K562 (cell line): Measurements from ENCODE around the gene SDHAF4. TPM values are rescaled to one million over a fixed set of nuclear protein-coding genes. Genes with fewer than 3 reads are reported as not detected.

ENCODE experiments used
- ATAC-seq: fragments of 200-7000 bp; cut with Tn5 transposase; 3 replicates; pipeline ENCODE4 v1.9.1; 2020; ENCODE audit warnings: moderate library complexity
- BruUV-seq: library from RNA; stranded (reverse); fragments of 400-500 nt; replicated peaks from 2 replicates; lab custom pipeline; 2021; lab: Mats Ljungman, UMichigan
- CTCF ChIA-PET: fragments of 300-600 bp; formaldehyde crosslinking; extraction: SDS; loops from one replicate; lab custom pipeline; 2021; ENCODE audit warnings: low intra/inter-chr PET ratio; lab: Yijun Ruan, JAX
- POLR2A ChIA-PET: fragments of 300-600, 350-650 bp; sonication (Branson Sonifier 250); formaldehyde crosslinking; extraction: SDS; loops from one replicate; lab custom pipeline; 2021; ENCODE audit warnings: antibody characterized with exemption, inconsistent platforms; lab: Yijun Ruan, JAX
- DNase-seq, 4 experiments: peaks; one replicate each; pipeline versions ENCODE4 v3.0.0 to v3.0.0-alpha.2; 2011 to 2018; ENCODE audit warnings: low spot score in 3 of 4, mixed read lengths in 3 of 4; ENCODE audit errors: extremely low read depth in 1 of 4
- FAIRE-seq: peaks from 2 replicates; lab custom pipeline; 2011; peaks lifted over from hg19 to GRCh38; lab: Jason Lieb, UNC
- H2AFZ ChIP-seq: 2 replicates; pipeline ENCODE4 v1.6.0; 2011; ENCODE audit warnings: low read depth, low read length, control low read depth, inconsistent platforms
- H3K27ac ChIP-seq: fragments of 200-600 bp; 3 replicates; pipeline ENCODE4 v1.8.0; 2011; ENCODE audit warnings: low read depth, mild to moderate bottlenecking, control low read depth, inconsistent platforms, low read length, moderate library complexity, mixed read lengths; ENCODE audit errors: extremely low read depth
- H3K27me3 ChIP-seq, 2 experiments: fragments of 300-600 bp in 1 of 2; 2 replicates in 1 of 2; 3 replicates in 1 of 2; pipeline versions ENCODE4 v1.6.0 to v1.8.0; 2011; ENCODE audit warnings: inconsistent platforms in 2 of 2, low read length in 2 of 2, mild to moderate bottlenecking in 1 of 2, mixed read lengths in 1 of 2, moderate library complexity in 1 of 2; ENCODE audit not compliant: control insufficient read depth in 2 of 2, insufficient read depth in 2 of 2
- H3K36me3 ChIP-seq: fragments of 300-600 bp; 3 replicates; pipeline ENCODE4 v1.8.0; 2011; ENCODE audit warnings: mild to moderate bottlenecking, low read length, inconsistent platforms; ENCODE audit not compliant: control insufficient read depth, insufficient read depth
- H3K4me1 ChIP-seq, 2 experiments: fragments of 200-600 bp in 1 of 2; replicated peaks in 1 of 2; 2 replicates in 1 of 2; 3 replicates in 1 of 2; pipeline versions ENCODE4 v1.5.1 to v1.8.0; 2011; ENCODE audit warnings: inconsistent platforms in 2 of 2, low read length in 2 of 2, mild to moderate bottlenecking in 1 of 2, mixed read lengths in 1 of 2, moderate library complexity in 1 of 2; ENCODE audit not compliant: control insufficient read depth in 2 of 2, insufficient read depth in 2 of 2
- H3K4me2 ChIP-seq: 2 replicates; pipeline ENCODE4 v1.6.1; 2011; ENCODE audit warnings: low read length, control low read depth, inconsistent platforms, mixed read lengths; ENCODE audit not compliant: insufficient read depth
- H3K4me3 ChIP-seq: fragments of 200-600 bp; sonication (generic), shearing (Covaris generic); 2 replicates; pipeline ENCODE4 v1.5.1; 2016; ENCODE audit warnings: control low read depth, inconsistent platforms
- H3K79me2 ChIP-seq: fragments of 200-600 bp; 3 replicates; pipeline ENCODE4 v1.8.0; 2011; ENCODE audit warnings: low read length, inconsistent platforms; ENCODE audit not compliant: control insufficient read depth, insufficient read depth
- H3K9ac ChIP-seq, 2 experiments: 2 replicates each; pipeline versions ENCODE4 v1.6.0 to v1.6.1; 2011; ENCODE audit warnings: low read depth in 2 of 2, low read length in 2 of 2, control low read depth in 1 of 2, inconsistent platforms in 1 of 2, mild to moderate bottlenecking in 1 of 2, mixed read lengths in 1 of 2; ENCODE audit not compliant: insufficient read depth in 1 of 2
- H3K9me1 ChIP-seq: one replicate; pipeline ENCODE4 v1.6.0; 2011; ENCODE audit warnings: inconsistent platforms, mild to moderate bottlenecking, low read length, moderate library complexity; ENCODE audit not compliant: control insufficient read depth, insufficient read depth
- H3K9me3 ChIP-seq: replicated peaks from 2 replicates; pipeline ENCODE4 v1.5.1; 2011; ENCODE audit warnings: low read depth, low read length, inconsistent platforms; ENCODE audit not compliant: control insufficient read depth, insufficient read depth
- H4K20me1 ChIP-seq: replicated peaks from 2 replicates; pipeline ENCODE4 v1.6.1; 2011; ENCODE audit warnings: low read length, inconsistent platforms, mixed read lengths; ENCODE audit not compliant: control insufficient read depth, insufficient read depth
- ARID2 ChIP-seq: fragments of 450-650 bp; IDR thresholded peaks from 2 replicates; pipeline ENCODE4 v1.6.1; 2017; ENCODE audit warnings: antibody characterized with exemption, mild to moderate bottlenecking
- HES1 ChIP-seq: fragments of 450-650 bp; IDR thresholded peaks from 2 replicates; pipeline ENCODE4 v1.6.1; 2016; ENCODE audit warnings: low read depth, mild to moderate bottlenecking, moderate library complexity
- HNRNPLL ChIP-seq: fragments of 200-400 bp; formaldehyde crosslinking; IDR thresholded peaks from 2 replicates; pipeline ENCODE4 v1.6.1; 2017; ENCODE audit warnings: low read length, low read depth, mild to moderate bottlenecking; ENCODE audit not compliant: poor library complexity, severe bottlenecking
- HSF4 ChIP-seq: fragments of 250-450 bp; sonication (Bioruptor Pico); IDR thresholded peaks from 2 replicates; pipeline ENCODE4 v2.1.2; 2022; ENCODE audit warnings: mild to moderate bottlenecking, moderate library complexity, borderline replicate concordance
- JUN ChIP-seq, 2 experiments: sonication (generic) in 1 of 2; formaldehyde crosslinking in 1 of 2; IDR thresholded peaks; 2 replicates each; pipeline versions ENCODE4 v1.6.1 to v1.8.0; 2012 to 2022; ENCODE audit warnings: borderline replicate concordance in 2 of 2, mild to moderate bottlenecking in 2 of 2, improper control_type of control experiment in 1 of 2, low read depth in 1 of 2, low read length in 1 of 2, missing genetic modification reagents in 1 of 2
- JUNB ChIP-seq: fragments of 450-650 bp; formaldehyde crosslinking; conservative IDR thresholded peaks from 2 replicates; pipeline ENCODE4 v1.4.0; 2020; ENCODE audit warnings: mild to moderate bottlenecking
- ZNF311 ChIP-seq: fragments of 250-450 bp; sonication (Bioruptor Pico); IDR thresholded peaks from 2 replicates; pipeline ENCODE4 v1.4.0; 2020; ENCODE audit warnings: mild to moderate bottlenecking, moderate library complexity
- ZNF318 ChIP-seq, 2 experiments: fragments of 450-650 bp; IDR thresholded peaks; 2 replicates each; pipeline ENCODE4 v1.6.1; 2016; ENCODE audit warnings: mild to moderate bottlenecking in 2 of 2, borderline replicate concordance in 1 of 2, low read depth in 1 of 2, moderate library complexity in 1 of 2
- WGBS: fragments of 100-300 bp; shearing (Covaris generic); methylation state at CpG from one replicate; pipeline ENCODE4 v1.1.6; 2016; ENCODE audit warnings: low coverage, mixed read lengths; ENCODE audit not compliant: insufficient coverage; ENCODE audit errors: missing lambda C conversion rate; 5-methylcytosine and 5-hydroxymethylcytosine counted together
- in situ Hi-C: fragments of 300-500 bp; cut with MboI; formaldehyde crosslinking; loops from 4 replicates; pipeline ENCODE4 v1.15.0; 2018; ENCODE audit warnings: inconsistent platforms, mixed read lengths
- intact Hi-C: fragments of 100-400 bp; cut with micrococcal nuclease; formaldehyde crosslinking; loops from 2 replicates; pipeline ENCODE4 v1.14.2; 2022
- polyA plus RNA-seq, 8 experiments: library from polyadenylated mRNA; depleted of rRNA in 4 of 8; stranded (reverse) in 5 of 8; unstranded in 3 of 8; fragments of >200 nt; fragmentation: Nextera tagmentation in 2 of 8; fragmentation: Illumina TruSeq in 1 of 8; extraction: Ambion mirVana in 2 of 8; extraction: Trizol in 1 of 8; gene quantifications; 2 replicates each; pipeline versions ENCODE4 v1.2.1 to v1.2.3, GENCODE V29; 2011 to 2014; ENCODE audit warnings: inconsistent platforms in 1 of 8, missing spikeins in 1 of 8
- total RNA-seq, 7 experiments: library from RNA; depleted of rRNA in 6 of 7; stranded (reverse); fragments of >200 nt in 6 of 7; fragmentation: Illumina TruSeq in 2 of 7; extraction: Trizol in 2 of 7; gene quantifications; 2 replicates each; pipeline versions ENCODE4 v1.2.1 to v1.2.3, GENCODE V29; 2011 to 2021; ENCODE audit warnings: low replicate concordance in 1 of 7

Gene SDHAF4
- total and polyA plus RNA-seq, 9 of the 15 experiments (the other 6 are each of a cell fraction or from before 2014, with no cell fraction given), result 3.5 to 12.0 (median 6.2) TPM

DNA sequence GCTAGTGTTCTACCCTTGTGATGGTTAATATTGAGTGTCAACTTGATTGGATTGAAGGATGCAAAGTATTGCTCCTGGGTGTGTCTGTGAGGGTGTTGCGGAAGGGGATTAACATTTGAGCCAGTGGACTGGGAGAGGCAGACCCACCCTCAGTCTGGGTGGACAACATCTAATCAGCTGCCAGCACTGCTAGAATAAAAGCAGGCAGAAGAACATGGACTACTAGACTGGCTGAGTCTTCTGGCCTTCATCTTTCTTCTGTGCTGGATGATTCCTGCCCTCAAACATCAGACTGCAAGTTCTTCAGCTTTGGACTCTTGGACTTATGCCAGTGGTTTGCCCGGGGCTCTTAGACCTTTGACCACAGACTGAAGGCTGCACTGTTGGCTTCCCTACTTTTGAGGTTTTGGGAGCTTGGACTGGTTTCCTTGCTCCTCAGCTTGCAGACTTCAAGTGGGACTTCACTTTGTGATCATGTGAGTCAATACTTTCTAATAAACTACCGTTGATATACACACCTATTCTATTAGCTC, 50.1 kb downstream of the SDHAF4 start:
- CTCF ChIA-PET, result no interaction called here
- no peaks in the 10 kb centered on the region for H3K9me1 ChIP-seq
- intact Hi-C loops (no loop called here), in situ Hi-C loops (no loop called here)
- H3K4me3 ChIP-seq, result no peak overlapping the region
- no peaks in the 10 kb centered on the region for H4K20me1 ChIP-seq
- H2AFZ ChIP-seq, result no peak overlapping the region
- H3K9ac ChIP-seq, result no peak overlapping the region
- POLR2A ChIA-PET, result interaction anchor here (1.1 kb wide), 1 partner anchor 9 kb away, joined by 3 read pairs; no protein-coding TSS in a partner anchor
- H3K27me3 ChIP-seq, result peaks cover 11 to 25% of the 10 kb centered on the region in 2 experiments
- no peaks in the 10 kb centered on the region for H3K4me1 ChIP-seq
- no peak for FAIRE-seq
- no peaks in the 10 kb centered on the region for H3K9me3 ChIP-seq
- no peak overlapping the region for H3K4me2 ChIP-seq
- 3% methylated on average over 3 of the region's 3 CpGs for WGBS
- no peak for ATAC-seq
- no peak for DNase-seq
- no peak overlapping the region for H3K27ac ChIP-seq
- H3K36me3 ChIP-seq, result no peaks in the 10 kb centered on the region
- no peaks in the 10 kb centered on the region for H3K79me2 ChIP-seq
- BruUV-seq, result no TSS peak
- no peak for TF ChIP-seq ZNF311
- TF ChIP-seq HES1, result no peak
- no peak for TF ChIP-seq JUN (IDR thresholded peaks at IDR 0.05; ENCODE audit: borderline replicate concordance, low read depth, low read length)
- no peak for TF ChIP-seq JUN (CRISPR knock-in tag; IDR thresholded peaks at IDR 0.05; ENCODE audit: borderline replicate concordance)
- TF ChIP-seq ARID2, result no peak
- TF ChIP-seq HNRNPLL, result no peak
- no peak for TF ChIP-seq JUNB (CRISPR knock-in tag)
- TF ChIP-seq ZNF318 (IDR thresholded peaks at IDR 0.05; ENCODE audit: borderline replicate concordance in 1 of 2, low read depth in 1 of 2), result no peak
- TF ChIP-seq HSF4 (CRISPR knock-in tag), result no peak
